A549 (cell line): ENCODE measurements around the gene SRR. TPM values are rescaled to one million over a fixed set of nuclear protein-coding genes. Genes with fewer than 3 reads are reported as not detected.

Experiments
- ATAC-seq, 2 experiments: fragments of 200-7000 bp in 1 of 2; fragments of >200 bp in 1 of 2; cut with Nextera tagmentation in 1 of 2; cut with Tn5 transposase in 1 of 2; 3 replicates each; pipeline versions ENCODE4 v1.8.0 to v1.9.1; 2018 to 2020; ENCODE audit warnings: mild to moderate bottlenecking in 1 of 2, moderate library complexity in 1 of 2
- CTCF ChIA-PET: fragments of 300-600 bp; sonication (Branson Sonifier 250); formaldehyde crosslinking; extraction: SDS; loops from one replicate; lab custom pipeline; 2021; ENCODE audit warnings: antibody characterized with exemption, inconsistent platforms; lab: Yijun Ruan, JAX
- POLR2A ChIA-PET: fragments of 350-600 bp; formaldehyde crosslinking; extraction: SDS; loops from one replicate; lab custom pipeline; 2021; ENCODE audit warnings: antibody characterized with exemption, inconsistent platforms; lab: Yijun Ruan, JAX
- DNase-seq, 2 experiments: peaks; one replicate each; pipeline versions ENCODE4 v3.0.0 to v3.0.0-alpha.2; 2011 to 2016; ENCODE audit warnings: low read depth in 1 of 2, low spot score in 1 of 2
- FAIRE-seq: peaks from 2 replicates; lab custom pipeline; 2011; peaks lifted over from hg19 to GRCh38; lab: Jason Lieb, UNC
- H3K27ac ChIP-seq, 2 experiments: fragments of >200 bp; sonication (Bioruptor Twin); formaldehyde crosslinking; 3 replicates each; pipeline ENCODE4 v1.5.1; 2016 to 2017
- H3K4me1 ChIP-seq: fragments of >200 bp; sonication (Bioruptor Twin); formaldehyde crosslinking; 3 replicates; pipeline ENCODE4 v1.6.1; 2016
- H3K4me2 ChIP-seq: fragments of >200 bp; sonication (Bioruptor Twin); formaldehyde crosslinking; 3 replicates; pipeline ENCODE4 v1.6.1; 2016
- H3K4me3 ChIP-seq: fragments of >200 bp; sonication (Bioruptor Twin); formaldehyde crosslinking; 3 replicates; pipeline ENCODE4 v1.5.1; 2016
- H3K9me3 ChIP-seq: fragments of >200 bp; sonication (Bioruptor Twin); formaldehyde crosslinking; 3 replicates; pipeline ENCODE4 v1.6.1; 2016
- CHD2 ChIP-seq: fragments of 150-350 bp; IDR thresholded peaks from 2 replicates; pipeline ENCODE4 v1.6.1; 2014; ENCODE audit warnings: low read length; ENCODE audit not compliant: partially characterized antibody
- GATA3 ChIP-seq: IDR thresholded peaks from 2 replicates; pipeline ENCODE4 v1.6.1; 2012; ENCODE audit warnings: borderline replicate concordance
- HDAC2 ChIP-seq: fragments of 200-600 bp; sonication (generic); IDR thresholded peaks from 2 replicates; pipeline ENCODE4 v1.6.1; 2016
- HOXB13 ChIP-seq: fragments of 250-450 bp; sonication (Bioruptor Pico); IDR thresholded peaks from 2 replicates; pipeline ENCODE4 v1.5.0; 2020; ENCODE audit warnings: low read depth, mild to moderate bottlenecking, moderate library complexity
- HOXB5 ChIP-seq: fragments of 250-450 bp; sonication (Bioruptor Pico); IDR thresholded peaks from 2 replicates; pipeline ENCODE4 v1.5.0; 2020; ENCODE audit warnings: mild to moderate bottlenecking, moderate library complexity
- JUN ChIP-seq, 2 experiments: fragments of >200 bp; sonication (Bioruptor Twin); formaldehyde crosslinking; IDR thresholded peaks; 2 replicates in 1 of 2; 3 replicates in 1 of 2; pipeline ENCODE4 v1.6.1; 2016 to 2017
- NPAS2 ChIP-seq: fragments of 250-450 bp; sonication (Bioruptor Pico); IDR thresholded peaks from 2 replicates; pipeline ENCODE4 v1.8.0; 2022; ENCODE audit warnings: mild to moderate bottlenecking, moderate library complexity, borderline replicate concordance
- PHF8 ChIP-seq: fragments of 200-600 bp; sonication (generic); IDR thresholded peaks from 2 replicates; pipeline ENCODE4 v1.6.1; 2016; ENCODE audit warnings: low read depth, mild to moderate bottlenecking, antibody characterized with exemption, moderate library complexity, borderline replicate concordance
- RCOR1 ChIP-seq: fragments of 150-350 bp; IDR thresholded peaks from 2 replicates; pipeline ENCODE4 v1.6.1; 2014; ENCODE audit warnings: antibody characterized with exemption, low read length, low read depth
- SREBF2 ChIP-seq: fragments of 450-650 bp; IDR thresholded peaks from 2 replicates; pipeline ENCODE4 v1.6.1; 2014; ENCODE audit warnings: mild to moderate bottlenecking, moderate library complexity
- ZNF302 ChIP-seq: fragments of 250-450 bp; sonication (Bioruptor Pico); IDR thresholded peaks from 2 replicates; pipeline ENCODE4 v1.9.0; 2021; ENCODE audit warnings: inconsistent platforms, mild to moderate bottlenecking, moderate library complexity
- WGBS: methylation state at CpG from one replicate; pipeline ENCODE4 v1.1.6; 2017; ENCODE audit errors: missing lambda C conversion rate; 5-methylcytosine and 5-hydroxymethylcytosine counted together
- polyA plus RNA-seq, 4 experiments: library from polyadenylated mRNA; depleted of rRNA in 3 of 4; stranded (reverse); fragments of >200 nt; fragmentation: RNase III in 1 of 4; extraction: RNeasy Plus Mini Kit Qiagen cat#74134 plus additional on column Dnase treatment in 1 of 4; gene quantifications; 2 replicates in 3 of 4; 3 replicates in 1 of 4; pipeline ENCODE4 v1.2.3, GENCODE V29; 2011 to 2017
- TF ChIP-seq, protein P1 (sequence below): fragments of 250-450 bp; sonication (Bioruptor Pico); IDR thresholded peaks from 2 replicates; pipeline ENCODE4 v1.5.0; 2021; ENCODE audit warnings: mild to moderate bottlenecking, moderate library complexity, borderline replicate concordance
- TF ChIP-seq, protein P2 (sequence below): fragments of 450-650 bp; IDR thresholded peaks from 2 replicates; pipeline ENCODE4 v1.6.1; 2014; ENCODE audit warnings: antibody characterized with exemption
- TF ChIP-seq, protein P3 (sequence below): IDR thresholded peaks from 2 replicates; pipeline ENCODE4 v1.6.1; 2012; ENCODE audit warnings: low read depth, borderline replicate concordance
- TF ChIP-seq, protein P4 (sequence below): IDR thresholded peaks from 2 replicates; pipeline ENCODE4 v1.6.1; 2012
- TF ChIP-seq, protein P5 (sequence below): fragments of >200 bp; sonication (Bioruptor Twin); formaldehyde crosslinking; IDR thresholded peaks from 3 replicates; pipeline ENCODE4 v1.6.1; 2016

Gene SRR
- polyA plus RNA-seq, 2 of the 4 experiments (the other 2 are of a cell fraction) = 13.2 to 16.7 TPM

DNA sequence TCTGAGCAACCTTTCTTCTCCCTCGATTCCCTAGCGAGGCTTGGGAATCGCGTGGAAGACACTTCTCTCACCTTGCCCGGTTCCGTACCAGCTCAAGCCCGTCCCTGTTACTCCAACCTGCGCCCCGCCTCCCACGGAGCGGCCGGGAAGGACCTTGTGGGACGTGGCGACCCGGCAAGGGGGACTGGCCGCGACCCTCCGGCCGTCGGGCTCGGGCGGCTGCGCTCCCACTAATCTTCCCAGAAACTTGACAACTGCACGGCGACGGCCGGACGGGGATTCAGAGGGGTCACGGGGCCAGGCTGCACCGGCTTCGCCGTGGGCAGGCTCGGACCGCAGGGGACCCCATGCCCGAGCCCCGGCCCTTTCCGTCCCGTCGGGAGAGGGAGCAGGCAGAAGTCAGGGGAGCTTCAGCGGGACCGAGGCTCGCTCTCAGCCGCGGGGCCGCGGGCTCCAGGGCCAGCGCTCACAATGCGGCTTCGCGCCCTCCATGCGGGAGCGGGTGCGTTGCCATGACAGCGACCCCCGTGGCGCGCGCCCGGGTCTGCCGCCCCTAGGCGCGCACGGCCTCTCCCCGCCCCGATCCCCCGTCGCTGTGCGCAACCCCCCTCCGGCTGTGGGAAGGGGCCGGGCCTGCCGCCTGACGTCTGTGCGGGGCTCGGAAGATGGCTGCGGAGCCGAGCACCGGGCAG, 33.2 kb downstream of the SRR start, which contains the start of gene SGSM2:
Gene SGSM2, plus strand, starts transcription at position 650 of the 692 bp plus-strand sequence. CDS start 188 bp downstream, outside the sequence.
- peak within 1 kb of the TSS; percentile 94 to 99 for H3K27ac ChIP-seq
- H3K4me2 ChIP-seq = peak within 1 kb of the TSS; percentile 100
- CTCF ChIA-PET = interaction anchor here (0.6 to 8.1 kb wide), 22 partner anchors 8 to 282 kb away, joined by 3 to 79 read pairs (median 8); partner anchors contain the start of genes HIC1, SMG6 and SRR
- no peaks in the 10 kb centered on the region for H3K9me3 ChIP-seq
- H3K4me1 ChIP-seq = peaks cover 20% of the 10 kb centered on the region
- peak; percentile 55 to 75 for DNase-seq
- POLR2A ChIA-PET = interaction anchor here (0.5 to 3.2 kb wide), 22 partner anchors 9 to 646 kb away, joined by 3 to 37 read pairs (median 5); partner anchors contain the start of genes HIC1, SMG6 and SRR
- ATAC-seq = peak; percentile 74 to 80
- TF ChIP-seq, protein P1, sequence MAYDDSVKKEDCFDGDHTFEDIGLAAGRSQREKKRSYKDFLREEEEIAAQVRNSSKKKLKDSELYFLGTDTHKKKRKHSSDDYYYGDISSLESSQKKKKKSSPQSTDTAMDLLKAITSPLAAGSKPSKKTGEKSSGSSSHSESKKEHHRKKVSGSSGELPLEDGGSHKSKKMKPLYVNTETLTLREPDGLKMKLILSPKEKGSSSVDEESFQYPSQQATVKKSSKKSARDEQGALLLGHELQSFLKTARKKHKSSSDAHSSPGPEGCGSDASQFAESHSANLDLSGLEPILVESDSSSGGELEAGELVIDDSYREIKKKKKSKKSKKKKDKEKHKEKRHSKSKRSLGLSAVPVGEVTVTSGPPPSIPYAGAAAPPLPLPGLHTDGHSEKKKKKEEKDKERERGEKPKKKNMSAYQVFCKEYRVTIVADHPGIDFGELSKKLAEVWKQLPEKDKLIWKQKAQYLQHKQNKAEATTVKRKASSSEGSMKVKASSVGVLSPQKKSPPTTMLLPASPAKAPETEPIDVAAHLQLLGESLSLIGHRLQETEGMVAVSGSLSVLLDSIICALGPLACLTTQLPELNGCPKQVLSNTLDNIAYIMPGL (CRISPR knock-in tag) = 0 out of 2 replicates have a peak, but pooled peaks have one; percentile 9
- peak; percentile 48; the same call in 1 of the 2 replicates for TF ChIP-seq PHF8
- no peak for TF ChIP-seq RCOR1
- TF ChIP-seq, protein P2, sequence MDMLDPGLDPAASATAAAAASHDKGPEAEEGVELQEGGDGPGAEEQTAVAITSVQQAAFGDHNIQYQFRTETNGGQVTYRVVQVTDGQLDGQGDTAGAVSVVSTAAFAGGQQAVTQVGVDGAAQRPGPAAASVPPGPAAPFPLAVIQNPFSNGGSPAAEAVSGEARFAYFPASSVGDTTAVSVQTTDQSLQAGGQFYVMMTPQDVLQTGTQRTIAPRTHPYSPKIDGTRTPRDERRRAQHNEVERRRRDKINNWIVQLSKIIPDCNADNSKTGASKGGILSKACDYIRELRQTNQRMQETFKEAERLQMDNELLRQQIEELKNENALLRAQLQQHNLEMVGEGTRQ = 0 out of 2 replicates have a peak, but pooled peaks have one; percentile 5
- 0 out of 2 replicates have a peak, but pooled peaks have one; percentile 44 for TF ChIP-seq HOXB5 (CRISPR knock-in tag)
- under 1% methylated on average over 16 of the region's 77 CpGs for WGBS
- peak within 1 kb of the TSS; percentile 99 for H3K4me3 ChIP-seq
- FAIRE-seq = no peak

DNA sequence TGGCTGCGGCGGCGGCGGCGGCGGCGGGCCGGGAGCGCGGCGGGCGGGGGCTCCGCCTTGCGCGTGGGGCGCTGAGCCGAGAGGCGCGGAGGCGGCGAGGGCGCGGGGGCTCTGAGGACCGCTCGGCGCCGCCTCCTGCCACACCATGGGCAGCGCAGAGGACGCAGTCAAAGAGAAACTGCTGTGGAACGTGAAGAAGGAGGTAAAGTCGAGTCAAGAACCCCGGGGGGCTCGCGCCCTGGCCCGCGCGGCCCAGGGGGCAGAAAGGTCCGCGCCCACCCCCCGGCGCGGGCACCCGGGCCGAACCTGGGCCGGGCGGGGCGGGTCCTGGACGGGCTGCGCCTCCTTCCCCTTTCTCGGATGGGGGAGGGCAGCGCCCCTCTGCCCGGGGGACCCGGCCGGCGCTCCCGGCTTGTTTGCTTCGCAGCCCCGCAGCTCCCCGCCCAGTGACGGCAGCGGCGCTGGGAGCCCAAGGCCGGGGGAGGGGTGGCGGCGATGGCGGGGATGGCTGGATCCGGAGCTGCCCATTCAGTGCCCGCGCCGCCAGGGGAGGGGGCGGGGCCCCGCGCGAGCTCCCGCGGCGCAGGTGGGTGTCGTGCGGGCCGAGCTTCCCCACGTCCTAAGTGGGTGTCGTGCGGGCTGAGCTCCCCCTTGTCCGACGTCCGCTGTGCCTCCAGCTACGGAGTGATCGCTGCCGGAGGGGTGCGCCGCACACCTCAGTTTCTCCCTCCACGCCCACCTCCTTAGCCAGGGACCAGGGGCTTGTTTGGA, 34.0 kb downstream of the SRR start:
- TF ChIP-seq HOXB13 (CRISPR knock-in tag) (no peak), GATA3 (0 out of 2 replicates have a peak, but pooled peaks have one; percentile 31), NPAS2 (no peak), HDAC2 (no peak), PHF8 (peak; percentile 49; the same call in 1 of the 2 replicates), CHD2 (no peak), JUN (IDR thresholded peaks at IDR 0.05) (peak; percentile 45 to 52; a peak in 1 of 5 replicates), ZNF302 (CRISPR knock-in tag) (no peak), SREBF2 (no peak)
- TF ChIP-seq, protein P3, sequence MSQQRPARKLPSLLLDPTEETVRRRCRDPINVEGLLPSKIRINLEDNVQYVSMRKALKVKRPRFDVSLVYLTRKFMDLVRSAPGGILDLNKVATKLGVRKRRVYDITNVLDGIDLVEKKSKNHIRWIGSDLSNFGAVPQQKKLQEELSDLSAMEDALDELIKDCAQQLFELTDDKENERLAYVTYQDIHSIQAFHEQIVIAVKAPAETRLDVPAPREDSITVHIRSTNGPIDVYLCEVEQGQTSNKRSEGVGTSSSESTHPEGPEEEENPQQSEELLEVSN = no peak; the same call in 1 of the 2 replicates
- TF ChIP-seq, protein P2 = no peak
- TF ChIP-seq, protein P4, sequence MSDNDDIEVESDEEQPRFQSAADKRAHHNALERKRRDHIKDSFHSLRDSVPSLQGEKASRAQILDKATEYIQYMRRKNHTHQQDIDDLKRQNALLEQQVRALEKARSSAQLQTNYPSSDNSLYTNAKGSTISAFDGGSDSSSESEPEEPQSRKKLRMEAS = peak; percentile 39
- TF ChIP-seq, protein P5, sequence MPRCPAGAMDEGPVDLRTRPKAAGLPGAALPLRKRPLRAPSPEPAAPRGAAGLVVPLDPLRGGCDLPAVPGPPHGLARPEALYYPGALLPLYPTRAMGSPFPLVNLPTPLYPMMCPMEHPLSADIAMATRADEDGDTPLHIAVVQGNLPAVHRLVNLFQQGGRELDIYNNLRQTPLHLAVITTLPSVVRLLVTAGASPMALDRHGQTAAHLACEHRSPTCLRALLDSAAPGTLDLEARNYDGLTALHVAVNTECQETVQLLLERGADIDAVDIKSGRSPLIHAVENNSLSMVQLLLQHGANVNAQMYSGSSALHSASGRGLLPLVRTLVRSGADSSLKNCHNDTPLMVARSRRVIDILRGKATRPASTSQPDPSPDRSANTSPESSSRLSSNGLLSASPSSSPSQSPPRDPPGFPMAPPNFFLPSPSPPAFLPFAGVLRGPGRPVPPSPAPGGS = peak; percentile 71; the same call in 1 of the 3 replicates
- DNase-seq (peak; percentile 65 to 91), FAIRE-seq (no peak), ATAC-seq (peak; percentile 65 to 67)
- Histone ChIP-seq H3K4me1 (peaks cover 20% of the 10 kb centered on the region), H3K4me2 (peak overlapping the region; percentile 100), H3K9me3 (no peaks in the 10 kb centered on the region), H3K4me3 (peak overlapping the region; percentile 99), H3K27ac (peak overlapping the region; percentile 94 to 99)
- CTCF ChIA-PET = interaction anchor here (0.6 to 8.1 kb wide), 12 partner anchors 8 to 283 kb away, joined by 3 to 79 read pairs (median 8); partner anchors contain the start of gene HIC1
- POLR2A ChIA-PET = interaction anchor here (0.6 to 3.2 kb wide), 8 partner anchors 8 to 76 kb away, joined by 3 to 37 read pairs (median 6); partner anchors contain the start of genes SMG6 and SRR
- 2% methylated on average over 40 of the region's 92 CpGs for WGBS
